ENCODE data around the gene MSH4. TPM values are rescaled to one million over a fixed set of nuclear protein-coding genes. Genes with fewer than 3 reads are reported as not detected.

Gene MSH4
- total RNA-seq, 2 experiments from 2014 or later, result 0.40 to 0.46 TPM

Other genes starting within 250 kb of the MSH4 start
- gene SLC44A5, start 185.8 kb upstream of the MSH4 start, total RNA-seq, result not detected
- gene ACADM, start 72.2 kb upstream of the MSH4 start, total RNA-seq, result 10 to 100 TPM; 33.9 to 40.7 TPM
- gene RABGGTB, start 10.6 kb upstream of the MSH4 start, total RNA-seq, result 10 to 100 TPM; 76.8 to 81.2 TPM
- not detected for gene ASB17, start 135.5 kb downstream of the MSH4 start, total RNA-seq

All from activated CD4-positive, alpha-beta T cell treated with anti-CD3 and anti-CD28 coated beads, Interleukin-2, amount 10 ng/mL, durations not matched to agents 7 days and 5 days (primary cell).